HG03175 (cell line): Measurements from ENCODE around the gene CD300LB.
"Not testable (repeated sequence)": the region's sequence is repeated elsewhere in the genome, so short reads cannot be mapped to it uniquely, and the experiment has no call there.

Source experiments
- ATAC-seq: cut with Tn5 transposase; IDR thresholded peaks from one replicate; pipeline ENCODE4 v1.9.1; 2021; ENCODE audit warnings: mild to moderate bottlenecking, moderate library complexity; ENCODE audit not compliant: unreplicated experiment

CD300LB gene

GRCh38 chr17:74526681-74527080, 4.6 kb downstream of the CD300LB start:
- no peak for ATAC-seq

- ATAC-seq = no peak
These were observed 5.4 kb downstream of the CD300LB start for GRCh38 chr17:74525781-74526288.

- no peak for ATAC-seq
These were observed 5.9 kb downstream of the CD300LB start for GRCh38 chr17:74525465-74525725.

GRCh38 chr17:74524653-74525464, 6.4 kb downstream of the CD300LB start:
- ATAC-seq = no peak

GRCh38 chr17:74523308-74523707, 8.0 kb downstream of the CD300LB start:
- ATAC-seq = no peak

- no peak for ATAC-seq
These were observed 8.7 kb downstream of the CD300LB start for GRCh38 chr17:74522381-74523105.

GRCh38 chr17:74521701-74522201, 9.5 kb downstream of the CD300LB start:
- ATAC-seq = no peak

- ATAC-seq = no peak
These were observed 10.3 kb downstream of the CD300LB start for GRCh38 chr17:74520790-74521480.

- ATAC-seq = no peak
These were observed 11.2 kb downstream of the CD300LB start for GRCh38 chr17:74520016-74520434.

GRCh38 chr17:74518413-74518981, 12.8 kb downstream of the CD300LB start:
- ATAC-seq = not testable (repeated sequence)

- no peak for ATAC-seq
These were observed 14.5 kb downstream of the CD300LB start for GRCh38 chr17:74516561-74517328.

- ATAC-seq = no peak
These were observed 15.3 kb downstream of the CD300LB start for GRCh38 chr17:74515941-74516340.

GRCh38 chr17:74514632-74515334, 16.5 kb downstream of the CD300LB start:
- no peak for ATAC-seq

- ATAC-seq = no peak
These were observed 17.2 kb downstream of the CD300LB start for GRCh38 chr17:74513987-74514631.

GRCh38 chr17:74512624-74513091, 18.6 kb downstream of the CD300LB start:
- peak; percentile 70 for ATAC-seq

GRCh38 chr17:74512036-74512435, 19.2 kb downstream of the CD300LB start:
- ATAC-seq = no peak

GRCh38 chr17:74508156-74508555, 23.1 kb downstream of the CD300LB start:
- ATAC-seq = no peak

GRCh38 chr17:74503949-74504348, 27.3 kb downstream of the CD300LB start:
- not testable (repeated sequence) for ATAC-seq

GRCh38 chr17:74502861-74503260, 28.4 kb downstream of the CD300LB start:
- ATAC-seq = no peak
